OCI-LY7 (cell line): ENCODE measurements around the gene AUTS2. TPM values are rescaled to one million over a fixed set of nuclear protein-coding genes. Genes with fewer than 3 reads are reported as not detected.

Source experiments
- BruUV-seq: library from RNA; stranded (reverse); fragments of 400-500 nt; replicated peaks from 2 replicates; lab custom pipeline; 2021; lab: Mats Ljungman, UMichigan
- CTCF ChIA-PET: fragments of 300-600 bp; sonication (Branson Sonifier 250); formaldehyde crosslinking; loops from one replicate; lab custom pipeline; 2022; ENCODE audit warnings: antibody characterized with exemption; ENCODE audit not compliant: unreplicated experiment; lab: Charles Lee
- POLR2A ChIA-PET: fragments of 300-600 bp; sonication (Branson Sonifier 250); formaldehyde crosslinking; loops from one replicate; lab custom pipeline; 2022; ENCODE audit warnings: antibody characterized with exemption; lab: Charles Lee
- DNase-seq: peaks from one replicate; pipeline ENCODE4 v3.0.0-alpha.2; 2015; ENCODE audit warnings: low spot score
- H2AFZ ChIP-seq: fragments of 200-600 bp; sonication (generic), shearing (Covaris generic); 2 replicates; pipeline ENCODE4 v1.6.1; 2014; ENCODE audit warnings: mild to moderate bottlenecking, antibody characterized with exemption, low read length, moderate library complexity
- H3K27ac ChIP-seq: fragments of 200-600 bp; sonication (generic); 2 replicates; pipeline ENCODE4 v1.5.1; 2014; ENCODE audit warnings: mixed run types, low read depth, mild to moderate bottlenecking, moderate library complexity, low read length, inconsistent platforms; ENCODE audit not compliant: poor library complexity, severe bottlenecking
- H3K36me3 ChIP-seq: fragments of 200-600 bp; sonication (generic); 2 replicates; pipeline ENCODE4 v1.6.1; 2014; ENCODE audit warnings: mild to moderate bottlenecking, antibody characterized with exemption, low read length, moderate library complexity, mixed read lengths; ENCODE audit not compliant: insufficient read depth
- H3K4me1 ChIP-seq: fragments of 200-600 bp; sonication (generic); 2 replicates; pipeline ENCODE4 v1.5.1; 2014; ENCODE audit warnings: mild to moderate bottlenecking, low read length; ENCODE audit not compliant: insufficient read depth, poor library complexity, severe bottlenecking
- H3K4me2 ChIP-seq: fragments of 200-600 bp; sonication (generic); 2 replicates; pipeline ENCODE4 v1.6.1; 2014; ENCODE audit warnings: mild to moderate bottlenecking, low read length
- H3K4me3 ChIP-seq: fragments of 200-600 bp; sonication (generic); 2 replicates; pipeline ENCODE4 v1.5.1; 2014; ENCODE audit warnings: mild to moderate bottlenecking, low read depth, low read length; ENCODE audit not compliant: poor library complexity, severe bottlenecking
- H3K79me2 ChIP-seq: fragments of 200-600 bp; sonication (generic); 2 replicates; pipeline ENCODE4 v1.6.1; 2016; ENCODE audit warnings: low read depth, mild to moderate bottlenecking, low read length, moderate library complexity, mixed read lengths; ENCODE audit not compliant: insufficient read depth
- H3K9me2 ChIP-seq: fragments of 200-600 bp; sonication (generic); 2 replicates; pipeline ENCODE4 v1.6.1; 2016; ENCODE audit warnings: mild to moderate bottlenecking, low read length, mixed read lengths; ENCODE audit not compliant: insufficient read depth
- H3K9me3 ChIP-seq: fragments of 200-600 bp; sonication (generic); 2 replicates; pipeline ENCODE4 v1.6.1; 2014; ENCODE audit warnings: mild to moderate bottlenecking, mixed run types, low read length, mixed read lengths
- H4K20me1 ChIP-seq: fragments of 200-600 bp; sonication (generic); 2 replicates; pipeline ENCODE4 v1.6.1; 2014; ENCODE audit warnings: mild to moderate bottlenecking, antibody characterized with exemption, low read length, moderate library complexity, mixed read lengths; ENCODE audit not compliant: insufficient read depth
- EZH2phosphoT487 ChIP-seq: fragments of 200-600 bp; sonication (generic); IDR thresholded peaks from 2 replicates; pipeline ENCODE4 v1.6.1; 2018; ENCODE audit warnings: low read depth, borderline replicate concordance, mild to moderate bottlenecking, mixed run types, antibody characterized with exemption, low read length, moderate library complexity, mixed read lengths
- intact Hi-C: fragments of 100-400 bp; cut with micrococcal nuclease; formaldehyde crosslinking; loops from one replicate; pipeline ENCODE4 v1.10.0; 2022; ENCODE audit not compliant: unreplicated experiment
- total RNA-seq, 2 experiments: library from RNA; depleted of rRNA in 1 of 2; stranded (reverse); fragments of >200 nt in 1 of 2; shearing (Covaris generic) in 1 of 2; gene quantifications; 2 replicates each; pipeline ENCODE4 v1.2.3, GENCODE V29; 2014 to 2022
- TF ChIP-seq, protein P1 (sequence below): fragments of 200-600 bp; sonication (generic); conservative IDR thresholded peaks from 2 replicates; pipeline ENCODE4 v1.5.1; 2014; ENCODE audit warnings: mild to moderate bottlenecking, antibody characterized with exemption, low read length, moderate library complexity, mixed read lengths

The AUTS2 gene
- total RNA-seq, 2 experiments from 2014 or later, result 37.9 to 78.5 TPM

DNA sequence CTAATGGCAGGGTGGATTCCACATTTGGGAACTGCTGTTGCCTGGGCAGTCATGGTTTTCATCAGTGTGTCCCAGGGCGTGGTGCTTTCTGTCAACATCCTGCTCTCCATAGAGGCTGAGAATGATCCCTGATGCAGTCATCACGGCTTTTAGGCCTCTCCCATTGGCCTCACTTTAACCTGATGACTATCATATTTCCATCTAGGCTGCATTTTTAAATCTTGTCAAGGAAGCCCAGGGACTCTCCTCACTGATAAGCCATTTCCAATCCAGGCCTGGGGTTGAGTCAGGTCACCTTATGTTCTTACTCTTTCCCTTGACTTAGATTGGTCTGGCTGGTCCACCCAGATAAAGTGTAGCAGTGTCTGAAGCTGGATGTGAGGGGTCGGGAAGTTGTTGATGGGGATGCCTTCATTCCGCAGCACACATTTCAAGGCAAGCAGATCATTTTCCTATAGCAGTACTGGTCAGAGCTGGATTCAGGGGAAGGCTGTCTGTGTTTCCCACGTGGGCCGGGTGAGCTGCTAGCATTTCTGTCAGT is 177.0 kb downstream of the AUTS2 start:
- Histone ChIP-seq H3K4me3 (no peak overlapping the region), H3K36me3 (no peaks in the 10 kb centered on the region), H3K4me2 (no peak overlapping the region), H2AFZ (no peak overlapping the region), H3K79me2 (peaks cover 40% of the 10 kb centered on the region; the same call in 1 of the 2 replicates), H3K9me2 (no peaks in the 10 kb centered on the region), H3K27ac (no peak overlapping the region), H3K4me1 (peaks cover 53% of the 10 kb centered on the region), H4K20me1 (no peaks in the 10 kb centered on the region), H3K9me3 (no peaks in the 10 kb centered on the region)
- no TSS peak for BruUV-seq
- POLR2A ChIA-PET, result no interaction called here
- CTCF ChIA-PET, result no interaction called here
- DNase-seq, result no peak
- TF ChIP-seq EZH2phosphoT487, result no peak
- TF ChIP-seq, protein P1, sequence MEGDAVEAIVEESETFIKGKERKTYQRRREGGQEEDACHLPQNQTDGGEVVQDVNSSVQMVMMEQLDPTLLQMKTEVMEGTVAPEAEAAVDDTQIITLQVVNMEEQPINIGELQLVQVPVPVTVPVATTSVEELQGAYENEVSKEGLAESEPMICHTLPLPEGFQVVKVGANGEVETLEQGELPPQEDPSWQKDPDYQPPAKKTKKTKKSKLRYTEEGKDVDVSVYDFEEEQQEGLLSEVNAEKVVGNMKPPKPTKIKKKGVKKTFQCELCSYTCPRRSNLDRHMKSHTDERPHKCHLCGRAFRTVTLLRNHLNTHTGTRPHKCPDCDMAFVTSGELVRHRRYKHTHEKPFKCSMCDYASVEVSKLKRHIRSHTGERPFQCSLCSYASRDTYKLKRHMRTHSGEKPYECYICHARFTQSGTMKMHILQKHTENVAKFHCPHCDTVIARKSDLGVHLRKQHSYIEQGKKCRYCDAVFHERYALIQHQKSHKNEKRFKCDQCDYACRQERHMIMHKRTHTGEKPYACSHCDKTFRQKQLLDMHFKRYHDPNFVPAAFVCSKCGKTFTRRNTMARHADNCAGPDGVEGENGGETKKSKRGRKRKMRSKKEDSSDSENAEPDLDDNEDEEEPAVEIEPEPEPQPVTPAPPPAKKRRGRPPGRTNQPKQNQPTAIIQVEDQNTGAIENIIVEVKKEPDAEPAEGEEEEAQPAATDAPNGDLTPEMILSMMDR, result no peak
- intact Hi-C loops, result no loop called here

- Histone ChIP-seq H3K4me2 (no peak overlapping the region), H3K79me2 (peaks cover 30% of the 10 kb centered on the region; the same call in 1 of the 2 replicates), H3K27ac (no peak overlapping the region), H3K36me3 (no peaks in the 10 kb centered on the region), H4K20me1 (no peaks in the 10 kb centered on the region), H3K9me3 (no peaks in the 10 kb centered on the region), H3K4me1 (peaks cover 50% of the 10 kb centered on the region), H3K9me2 (no peaks in the 10 kb centered on the region), H2AFZ (no peak overlapping the region), H3K4me3 (no peak overlapping the region)
- DNase-seq, result no peak
- TF ChIP-seq, protein P1, result no peak
- no peak for TF ChIP-seq EZH2phosphoT487
- intact Hi-C loops, result no loop called here
- ChIA-PET POLR2A (interaction anchor here (0.7 to 1.5 kb wide), 4 partner anchors 9 to 75 kb away, joined by 3 to 8 read pairs (median 4); no protein-coding TSS in a partner anchor), CTCF (no interaction called here)
- no TSS peak for BruUV-seq
These were observed 178.3 kb downstream of the AUTS2 start for GRCh38 chr7:69776611-69777010.

GRCh38 chr7:69778138-69778537 is 179.9 kb downstream of the AUTS2 start:
- no peak overlapping the region for H2AFZ ChIP-seq
- H3K27ac ChIP-seq, result no peak overlapping the region
- H3K4me3 ChIP-seq, result no peak overlapping the region
- CTCF ChIA-PET, result interaction anchor here (1.0 kb wide), 1 partner anchor 366 kb away, joined by 3 read pairs; no protein-coding TSS in a partner anchor
- H3K4me1 ChIP-seq, result peaks cover 43% of the 10 kb centered on the region
- no peaks in the 10 kb centered on the region for H3K36me3 ChIP-seq
- DNase-seq, result no peak
- intact Hi-C loops, result no loop called here
- BruUV-seq, result no TSS peak
- H3K9me3 ChIP-seq, result no peaks in the 10 kb centered on the region
- no peaks in the 10 kb centered on the region for H4K20me1 ChIP-seq
- H3K79me2 ChIP-seq, result peaks cover 33% of the 10 kb centered on the region; the same call in 1 of the 2 replicates
- TF ChIP-seq EZH2phosphoT487, result no peak
- TF ChIP-seq, protein P1, result no peak
- no peak overlapping the region for H3K4me2 ChIP-seq
- POLR2A ChIA-PET, result interaction anchor here (0.6 to 1.9 kb wide), 12 partner anchors 8 to 428 kb away, joined by 3 to 11 read pairs (median 5); no protein-coding TSS in a partner anchor
- no peaks in the 10 kb centered on the region for H3K9me2 ChIP-seq
